Skeletal muscle cell (primary cell): ENCODE data around the gene WDFY2.

Source experiments
- DNase-seq: peaks from one replicate; pipeline ENCODE4 v3.0.0-alpha.2; 2010; ENCODE audit warnings: low read depth
- H3K4me3 ChIP-seq: 2 replicates; pipeline ENCODE4 v1.5.1; 2011; ENCODE audit warnings: low read depth, mild to moderate bottlenecking, control low read depth, low read length, moderate library complexity

The WDFY2 gene

GRCh38 chr13:51801631-51802099 is 217.4 kb downstream of the WDFY2 start:
- no peak for DNase-seq
- H3K4me3 ChIP-seq, result no peak overlapping the region

GRCh38 chr13:51802631-51803418 is 218.6 kb downstream of the WDFY2 start:
- peak overlapping the region; percentile 71 for H3K4me3 ChIP-seq
- no peak for DNase-seq

GRCh38 chr13:51803422-51804294 is 219.4 kb downstream of the WDFY2 start, which contains the start of gene DHRS12:
Gene DHRS12, minus strand, starts transcription at chr13:51804163. Its CDS starts 4,504 bp downstream, at chr13:51799659.
- no peak for DNase-seq
- peak within 1 kb of the TSS; percentile 71 for H3K4me3 ChIP-seq

DNA sequence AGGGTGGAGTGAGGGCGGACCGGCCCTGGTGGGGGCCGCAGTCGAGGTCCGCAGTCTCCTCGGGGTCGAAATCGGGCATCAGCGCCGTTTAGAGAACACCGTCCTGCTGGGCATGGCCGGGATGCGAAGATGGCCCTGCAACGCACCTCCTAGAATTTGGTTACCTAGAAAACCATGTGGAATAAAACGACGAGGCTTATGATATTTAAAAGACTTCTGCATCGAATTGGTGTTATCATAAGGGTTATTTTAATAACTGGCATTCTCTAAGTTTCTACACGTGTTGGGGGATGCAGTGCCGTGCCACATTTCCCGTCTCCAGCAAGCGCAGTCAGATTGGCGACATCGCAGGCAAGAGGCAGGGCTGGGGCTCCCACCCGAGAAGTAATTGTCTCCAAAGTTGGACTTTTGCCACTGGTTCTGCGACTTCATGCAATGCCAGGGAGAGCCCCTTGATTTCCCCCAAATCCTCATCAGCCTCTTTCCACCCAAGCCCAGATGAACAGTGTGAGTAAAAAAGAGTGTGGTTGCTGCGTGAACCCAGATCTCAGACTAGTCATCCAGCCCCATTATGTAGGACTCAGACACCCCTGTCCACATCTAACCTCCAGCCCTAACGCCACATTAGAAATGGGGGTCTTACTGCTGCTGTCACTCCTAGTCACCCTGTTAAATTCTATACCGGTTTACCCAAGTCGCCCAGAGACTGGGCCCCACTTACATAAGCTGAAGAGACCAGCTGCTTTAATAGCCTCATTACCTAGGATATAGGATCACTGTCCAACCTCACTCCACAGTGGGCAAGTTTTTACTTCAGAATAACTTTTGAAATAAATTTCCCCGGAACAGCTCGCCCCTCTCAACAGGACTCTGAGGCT is 220.3 kb downstream of the WDFY2 start:
- DNase-seq, result no peak

DNA sequence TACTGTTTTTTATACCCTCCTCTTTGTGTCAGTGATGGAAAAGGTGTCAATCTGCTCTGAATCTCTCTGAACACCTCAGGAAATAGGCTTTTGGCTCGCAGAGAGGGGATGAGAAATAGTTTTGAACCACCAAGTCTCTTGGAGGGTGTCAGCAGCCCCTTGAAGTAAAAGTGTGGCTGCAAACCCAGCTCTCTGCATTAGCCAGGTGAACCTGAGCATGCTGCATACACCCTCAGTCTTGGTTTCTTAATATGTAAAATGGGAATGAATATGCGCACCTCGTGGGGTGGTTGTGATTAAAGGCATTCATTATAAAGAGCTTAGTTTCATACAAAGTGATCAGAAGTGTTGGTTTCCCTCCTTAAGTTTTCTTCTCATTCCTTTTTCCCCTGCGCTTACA is 221.1 kb downstream of the WDFY2 start:
- DNase-seq, result no peak
- no peak overlapping the region for H3K4me3 ChIP-seq

More for the DNA sequence above, 220.3 kb downstream of the WDFY2 start:
- peak overlapping the region; percentile 71 for H3K4me3 ChIP-seq

DNA sequence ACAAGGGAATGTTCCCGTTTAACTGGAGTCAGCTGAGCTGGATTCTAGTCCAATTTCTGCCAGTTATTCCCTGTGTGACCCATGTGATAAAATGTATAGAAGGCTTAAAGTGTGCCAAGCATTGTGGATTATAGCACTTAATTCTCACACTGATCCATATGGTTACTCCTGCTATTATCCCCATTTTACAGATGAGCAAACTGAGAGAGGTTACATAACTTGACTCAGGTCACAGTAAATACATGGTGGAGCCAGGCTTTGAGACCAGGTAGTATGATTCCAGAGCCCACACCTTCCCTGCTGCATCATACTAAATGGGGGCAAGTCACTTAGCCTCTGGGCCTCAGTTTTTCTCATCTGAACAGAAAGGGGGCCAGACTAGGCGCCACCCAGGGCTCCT is 221.7 kb downstream of the WDFY2 start:
- DNase-seq, result no peak

DNA sequence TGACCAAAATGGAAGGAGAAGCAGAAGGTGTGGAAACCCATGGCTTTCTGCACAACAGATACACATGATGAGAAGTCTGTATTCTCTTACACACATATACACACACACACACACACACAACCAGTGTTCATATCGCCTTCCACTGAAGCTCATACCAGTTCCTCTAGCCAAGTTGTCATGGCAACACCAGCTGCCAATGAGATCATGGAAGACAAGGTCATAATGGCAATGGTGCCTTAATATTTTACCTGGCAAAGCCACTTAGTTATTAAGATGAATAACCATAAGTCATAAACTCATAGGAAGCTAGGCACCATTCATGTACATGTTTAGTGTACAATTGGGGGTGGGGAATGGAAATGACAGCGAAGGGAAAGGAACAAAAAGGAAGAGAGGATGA is 222.3 kb downstream of the WDFY2 start:
- no peak for DNase-seq
- H3K4me3 ChIP-seq, result no peak overlapping the region

More for the DNA sequence above, 221.7 kb downstream of the WDFY2 start:
- no peak overlapping the region for H3K4me3 ChIP-seq

- no peak overlapping the region for H3K4me3 ChIP-seq
- DNase-seq, result no peak
These were observed 222.8 kb downstream of the WDFY2 start for GRCh38 chr13:51807041-51807440.

- H3K4me3 ChIP-seq, result no peak overlapping the region
- no peak for DNase-seq
These were observed 224.5 kb downstream of the WDFY2 start for GRCh38 chr13:51808811-51809210.

GRCh38 chr13:51811046-51811445 is 226.8 kb downstream of the WDFY2 start:
- no peak overlapping the region for H3K4me3 ChIP-seq
- no peak for DNase-seq

- H3K4me3 ChIP-seq, result no peak overlapping the region
- no peak for DNase-seq
These were observed 227.7 kb downstream of the WDFY2 start for GRCh38 chr13:51811920-51812451.

GRCh38 chr13:51814071-51814470 is 229.8 kb downstream of the WDFY2 start:
- no peak overlapping the region for H3K4me3 ChIP-seq
- no peak for DNase-seq

DNA sequence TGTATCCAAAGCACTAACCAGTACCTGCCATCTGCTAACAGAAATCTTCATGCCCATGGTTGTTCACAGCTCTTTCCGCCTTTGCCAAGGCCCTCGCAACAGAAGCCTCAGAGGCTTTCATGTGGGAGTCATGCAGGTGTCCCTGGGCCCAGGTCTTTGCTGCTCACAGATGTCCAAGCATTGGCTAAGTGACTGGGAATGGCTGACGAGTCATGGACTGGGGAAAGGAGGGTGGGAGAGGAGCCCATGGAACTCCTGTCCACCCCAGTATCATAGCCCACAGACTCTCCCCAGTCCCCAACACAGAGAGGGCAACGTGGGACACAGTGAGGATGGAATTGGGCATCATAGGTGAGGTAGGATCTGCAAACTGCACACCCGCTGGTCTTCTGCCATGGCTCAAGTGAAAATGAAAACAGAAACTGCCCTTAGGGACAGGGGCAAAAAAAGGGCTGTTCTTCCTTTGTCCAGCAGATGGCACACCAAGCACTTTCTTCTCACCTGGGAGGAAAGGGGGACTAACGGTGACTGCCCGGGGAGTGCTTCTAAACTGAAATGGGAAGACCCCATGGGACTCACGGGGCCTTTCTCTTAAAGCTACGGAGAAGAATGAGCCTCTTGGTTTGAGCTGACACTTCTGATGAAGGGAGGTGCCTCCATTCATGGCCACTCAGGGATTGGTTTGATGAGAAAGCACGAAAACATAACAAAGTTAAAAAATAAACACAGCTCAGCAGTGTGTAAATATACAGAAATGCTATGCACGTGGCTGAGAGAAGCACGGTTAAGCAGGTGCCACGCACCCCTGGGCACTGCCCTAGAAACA is 230.8 kb downstream of the WDFY2 start:
- no peak for DNase-seq
- peak overlapping the region; percentile 29 for H3K4me3 ChIP-seq

DNA sequence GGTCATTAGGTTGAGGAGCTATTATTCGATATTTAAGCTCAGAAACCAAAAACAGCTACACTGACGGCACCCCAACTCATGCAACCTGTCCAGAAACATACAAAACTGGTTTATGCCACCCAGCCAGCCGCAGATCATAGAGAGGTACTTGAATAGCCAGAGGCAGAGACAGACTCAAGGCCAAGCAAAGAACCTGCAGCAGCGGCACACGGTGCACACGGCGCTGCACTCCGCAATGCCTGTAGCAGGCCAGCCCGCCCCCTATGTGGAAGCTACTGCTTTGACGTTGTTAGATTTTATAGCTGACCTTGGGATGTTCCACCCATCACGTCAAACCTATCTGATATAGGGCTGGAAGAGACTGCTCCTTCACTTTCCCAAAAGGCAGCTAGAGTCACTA is 231.6 kb downstream of the WDFY2 start:
- H3K4me3 ChIP-seq, result no peak overlapping the region
- no peak for DNase-seq

DNA sequence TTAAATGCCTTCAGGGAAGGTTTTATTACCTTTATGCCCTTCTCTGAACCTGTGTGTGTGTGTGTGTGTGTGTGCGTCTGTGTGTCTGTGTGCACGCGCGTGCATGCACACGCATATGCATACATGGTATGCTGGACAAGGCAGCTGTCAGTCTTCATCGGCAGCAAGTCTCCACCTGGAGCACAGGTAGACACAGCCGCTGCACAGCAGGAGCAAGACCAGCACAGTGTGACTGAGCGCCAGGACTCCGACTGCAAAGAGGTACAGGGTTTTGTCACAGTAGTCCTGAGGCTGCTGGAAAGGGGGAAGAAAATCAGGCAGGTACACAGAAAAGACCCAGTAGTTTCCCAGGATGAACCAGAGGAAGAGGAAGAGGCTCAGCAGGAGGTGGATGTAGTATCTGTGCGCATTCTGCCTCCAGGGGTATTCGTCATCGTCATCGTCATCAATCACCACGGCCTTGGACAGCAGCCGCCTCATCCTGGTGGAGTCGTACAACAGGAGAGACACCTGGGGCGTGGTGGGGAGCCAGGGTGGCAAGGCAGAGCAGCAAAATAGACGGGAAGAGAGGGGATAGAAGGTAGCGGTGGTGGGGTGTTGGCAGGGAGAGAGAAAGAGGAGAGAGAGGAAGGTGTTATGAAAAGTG is 232.5 kb downstream of the WDFY2 start:
- no peak for DNase-seq
- no peak overlapping the region for H3K4me3 ChIP-seq
